K562 (cell line): ENCODE results near the gene CENPN. TPM values are rescaled to one million over a fixed set of nuclear protein-coding genes. Genes with fewer than 3 reads are reported as not detected.

ENCODE experiments used
- EGR1 ChIP-seq: fragments of 450-650 bp; conservative IDR thresholded peaks from 2 replicates; pipeline ENCODE4 v1.6.1; 2017; ENCODE audit warnings: mild to moderate bottlenecking
- GABPB2 ChIP-seq: fragments of 250-450 bp; sonication (Bioruptor Pico); conservative IDR thresholded peaks from 2 replicates; pipeline ENCODE4 v1.5.1; 2021; ENCODE audit warnings: mild to moderate bottlenecking
- GTF2A2 ChIP-seq: IDR thresholded peaks from 2 replicates; pipeline ENCODE4 v1.6.1; 2016; ENCODE audit warnings: mild to moderate bottlenecking, missing genetic modification characterization, missing compliant biosample characterization
- HDAC6 ChIP-seq: IDR thresholded peaks from 2 replicates; pipeline ENCODE4 v1.6.1; 2012; ENCODE audit warnings: low read depth, mild to moderate bottlenecking, control low read depth, inconsistent platforms, low read length, moderate library complexity
- HLTF ChIP-seq: fragments of 450-650 bp; IDR thresholded peaks from 2 replicates; pipeline ENCODE4 v1.6.1; 2016
- USF1 ChIP-seq: sonication (generic); formaldehyde crosslinking; IDR thresholded peaks from 2 replicates; pipeline ENCODE4 v1.9.0; 2022; ENCODE audit warnings: mild to moderate bottlenecking, missing genetic modification reagents
- ZNF583 ChIP-seq: fragments of 250-450 bp; sonication (Bioruptor Pico); IDR thresholded peaks from 2 replicates; pipeline ENCODE4 v1.4.0; 2020
- ZNF655 ChIP-seq: fragments of 250-450 bp; sonication (Bioruptor Pico); IDR thresholded peaks from 2 replicates; pipeline ENCODE4 v1.5.0; 2021
- ZNF699 ChIP-seq: fragments of 250-450 bp; sonication (Bioruptor Pico); IDR thresholded peaks from 2 replicates; pipeline ENCODE4 v1.8.0; 2021; ENCODE audit warnings: mild to moderate bottlenecking, moderate library complexity; ENCODE audit not compliant: insufficient replicate concordance
- polyA plus RNA-seq, 8 experiments: library from polyadenylated mRNA; depleted of rRNA in 4 of 8; stranded (reverse) in 5 of 8; unstranded in 3 of 8; fragments of >200 nt; fragmentation: Nextera tagmentation in 2 of 8; fragmentation: Illumina TruSeq in 1 of 8; extraction: Ambion mirVana in 2 of 8; extraction: Trizol in 1 of 8; gene quantifications; 2 replicates each; pipeline versions ENCODE4 v1.2.1 to v1.2.3, GENCODE V29; 2011 to 2014; ENCODE audit warnings: inconsistent platforms in 1 of 8, missing spikeins in 1 of 8
- total RNA-seq, 7 experiments: library from RNA; depleted of rRNA in 6 of 7; stranded (reverse); fragments of >200 nt in 6 of 7; fragmentation: Illumina TruSeq in 2 of 7; extraction: Trizol in 2 of 7; gene quantifications; 2 replicates each; pipeline versions ENCODE4 v1.2.1 to v1.2.3, GENCODE V29; 2011 to 2021; ENCODE audit warnings: low replicate concordance in 1 of 7
- TF ChIP-seq, protein P1 (sequence below): IDR thresholded peaks from 2 replicates; pipeline ENCODE4 v1.6.1; 2012; ENCODE audit warnings: low read depth, low read length, improper control_type of control experiment, borderline replicate concordance
- TF ChIP-seq, protein P2 (sequence below): fragments of 250-450 bp; sonication (Bioruptor Pico); IDR thresholded peaks from 2 replicates; pipeline ENCODE4 v1.6.1; 2021; ENCODE audit warnings: mild to moderate bottlenecking

The CENPN gene
- total and polyA plus RNA-seq, 9 of the 15 experiments (the other 6 are each of a cell fraction or from before 2014, with no cell fraction given) = 92.3 to 384 (median 140) TPM

DNA sequence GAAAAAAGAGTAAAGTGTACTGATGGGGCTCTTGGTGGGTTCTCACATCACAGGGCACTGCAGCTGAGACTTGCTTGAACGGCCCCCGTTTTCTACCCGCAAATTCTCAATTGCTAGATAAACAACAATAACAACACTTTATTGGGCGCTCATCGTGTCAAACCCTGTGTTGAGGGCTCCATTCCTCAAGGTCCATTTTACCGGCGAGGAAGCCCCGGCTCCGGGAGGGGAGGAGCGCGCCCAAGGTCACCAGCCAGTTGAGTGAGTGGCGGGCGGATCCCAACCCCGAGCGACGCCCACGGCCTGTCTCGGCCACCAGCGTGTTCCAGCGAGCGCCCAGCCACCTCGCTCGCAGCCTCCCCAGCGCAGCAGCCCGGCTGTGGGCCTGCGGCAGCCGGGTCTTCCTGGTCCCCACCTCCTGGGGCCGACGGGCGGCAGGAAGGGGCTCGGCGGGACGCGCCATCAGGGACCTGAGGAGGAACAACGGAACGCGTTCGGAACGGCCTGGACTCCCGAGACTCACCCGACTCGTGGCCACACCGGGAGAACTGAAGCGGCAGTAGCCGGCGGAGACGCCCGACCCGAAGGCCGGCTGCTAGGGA lies 702 bp upstream of the CENPN start (continued):
- no peak for TF ChIP-seq ZNF583 (CRISPR knock-in tag)
- no peak for TF ChIP-seq GABPB2 (CRISPR knock-in tag)
- TF ChIP-seq HDAC6 = no peak
- no peak for TF ChIP-seq USF1 (CRISPR knock-in tag)
- no peak for TF ChIP-seq HLTF
- TF ChIP-seq, protein P1, sequence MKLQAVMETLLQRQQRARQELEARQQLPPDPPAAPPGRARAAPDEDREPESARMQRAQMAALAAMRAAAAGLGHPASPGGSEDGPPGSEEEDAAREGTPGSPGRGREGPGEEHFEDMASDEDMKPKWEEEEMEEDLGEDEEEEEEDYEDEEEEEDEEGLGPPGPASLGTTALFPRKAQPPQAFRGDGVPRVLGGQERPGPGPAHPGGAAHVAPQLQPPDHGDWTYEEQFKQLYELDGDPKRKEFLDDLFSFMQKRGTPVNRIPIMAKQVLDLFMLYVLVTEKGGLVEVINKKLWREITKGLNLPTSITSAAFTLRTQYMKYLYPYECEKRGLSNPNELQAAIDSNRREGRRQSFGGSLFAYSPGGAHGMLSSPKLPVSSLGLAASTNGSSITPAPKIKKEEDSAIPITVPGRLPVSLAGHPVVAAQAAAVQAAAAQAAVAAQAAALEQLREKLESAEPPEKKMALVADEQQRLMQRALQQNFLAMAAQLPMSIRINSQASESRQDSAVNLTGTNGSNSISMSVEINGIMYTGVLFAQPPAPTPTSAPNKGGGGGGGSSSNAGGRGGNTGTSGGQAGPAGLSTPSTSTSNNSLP = no peak
- no peak for TF ChIP-seq GTF2A2 (tag)
- TF ChIP-seq, protein P2, sequence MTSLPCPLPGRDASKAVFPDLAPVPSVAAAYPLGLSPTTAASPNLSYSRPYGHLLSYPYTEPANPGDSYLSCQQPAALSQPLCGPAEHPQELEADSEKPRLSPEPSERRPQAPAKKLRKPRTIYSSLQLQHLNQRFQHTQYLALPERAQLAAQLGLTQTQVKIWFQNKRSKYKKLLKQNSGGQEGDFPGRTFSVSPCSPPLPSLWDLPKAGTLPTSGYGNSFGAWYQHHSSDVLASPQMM (CRISPR knock-in tag) = no peak
- TF ChIP-seq ZNF655 = no peak
- no peak for TF ChIP-seq ZNF699 (CRISPR knock-in tag)
- TF ChIP-seq EGR1 = no peak
